Upper lobe of left lung (tissue), 4 donors: ENCODE measurements around the gene TRHDE.

Experiments
- EP300 ChIP-seq, 4 donors: sonication (generic); formaldehyde crosslinking; IDR thresholded peaks; one replicate each; pipeline ENCODE4 v1.5.1; 2017; ENCODE audit warnings: antibody characterized with exemption in 4 of 4, control low read depth in 2 of 4
- POLR2A ChIP-seq, 4 donors: fragments of 450-650 bp; IDR thresholded peaks; one replicate each; pipeline ENCODE4 v1.5.1; 2016 to 2017; ENCODE audit warnings: antibody characterized with exemption in 4 of 4, mild to moderate bottlenecking in 2 of 4
- TF ChIP-seq, protein P1 (sequence below), 6 experiments: fragments of 450-650 bp in 4 of 6; fragments of 200-600 bp in 2 of 6; sonication (generic) in 2 of 6; IDR thresholded peaks; one replicate each; pipeline ENCODE4 v1.5.1; 2016 to 2019; ENCODE audit warnings: antibody characterized with exemption in 6 of 6

DNA sequence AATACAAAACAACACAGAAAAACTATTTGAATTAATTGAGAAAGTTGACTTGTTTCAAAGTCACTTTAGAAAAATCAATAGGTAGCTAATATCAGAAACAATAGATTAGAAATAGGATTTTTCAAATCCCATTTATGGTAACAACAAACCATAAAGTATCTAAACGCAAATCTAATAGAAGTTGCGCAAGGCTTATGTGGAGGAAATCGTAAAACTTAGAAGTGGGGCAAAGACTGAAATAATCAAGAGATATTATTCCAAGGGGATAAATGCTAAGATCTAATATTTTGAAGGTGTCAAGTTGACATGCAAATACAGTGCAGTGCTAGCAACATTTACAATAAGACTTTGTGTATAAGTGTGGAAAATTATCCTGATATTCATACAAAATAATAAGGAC lies 87.2 kb downstream of the TRHDE start:
- TF ChIP-seq, protein P1, sequence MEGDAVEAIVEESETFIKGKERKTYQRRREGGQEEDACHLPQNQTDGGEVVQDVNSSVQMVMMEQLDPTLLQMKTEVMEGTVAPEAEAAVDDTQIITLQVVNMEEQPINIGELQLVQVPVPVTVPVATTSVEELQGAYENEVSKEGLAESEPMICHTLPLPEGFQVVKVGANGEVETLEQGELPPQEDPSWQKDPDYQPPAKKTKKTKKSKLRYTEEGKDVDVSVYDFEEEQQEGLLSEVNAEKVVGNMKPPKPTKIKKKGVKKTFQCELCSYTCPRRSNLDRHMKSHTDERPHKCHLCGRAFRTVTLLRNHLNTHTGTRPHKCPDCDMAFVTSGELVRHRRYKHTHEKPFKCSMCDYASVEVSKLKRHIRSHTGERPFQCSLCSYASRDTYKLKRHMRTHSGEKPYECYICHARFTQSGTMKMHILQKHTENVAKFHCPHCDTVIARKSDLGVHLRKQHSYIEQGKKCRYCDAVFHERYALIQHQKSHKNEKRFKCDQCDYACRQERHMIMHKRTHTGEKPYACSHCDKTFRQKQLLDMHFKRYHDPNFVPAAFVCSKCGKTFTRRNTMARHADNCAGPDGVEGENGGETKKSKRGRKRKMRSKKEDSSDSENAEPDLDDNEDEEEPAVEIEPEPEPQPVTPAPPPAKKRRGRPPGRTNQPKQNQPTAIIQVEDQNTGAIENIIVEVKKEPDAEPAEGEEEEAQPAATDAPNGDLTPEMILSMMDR (IDR thresholded peaks at IDR 0.05): no peak
- no peak for TF ChIP-seq EP300 (IDR thresholded peaks at IDR 0.05)
- TF ChIP-seq POLR2A (IDR thresholded peaks at IDR 0.05): no peak
